Activated CD4-positive, alpha-beta T cell treated with anti-CD3 and anti-CD28 coated beads for 1 hour (primary cell): ENCODE data around the gene ABCA13.

Experiments used
- DNase-seq: peaks from one replicate; pipeline ENCODE4 v3.0.0-alpha.2; 2020

Gene ABCA13

GRCh38 chr7:48665353-48666135, 494.3 kb downstream of the ABCA13 start:
- no peak for DNase-seq

- DNase-seq = no peak
These were observed 496.1 kb downstream of the ABCA13 start for GRCh38 chr7:48667407-48667806.

GRCh38 chr7:48671656-48672055, 500.4 kb downstream of the ABCA13 start:
- no peak for DNase-seq

DNA sequence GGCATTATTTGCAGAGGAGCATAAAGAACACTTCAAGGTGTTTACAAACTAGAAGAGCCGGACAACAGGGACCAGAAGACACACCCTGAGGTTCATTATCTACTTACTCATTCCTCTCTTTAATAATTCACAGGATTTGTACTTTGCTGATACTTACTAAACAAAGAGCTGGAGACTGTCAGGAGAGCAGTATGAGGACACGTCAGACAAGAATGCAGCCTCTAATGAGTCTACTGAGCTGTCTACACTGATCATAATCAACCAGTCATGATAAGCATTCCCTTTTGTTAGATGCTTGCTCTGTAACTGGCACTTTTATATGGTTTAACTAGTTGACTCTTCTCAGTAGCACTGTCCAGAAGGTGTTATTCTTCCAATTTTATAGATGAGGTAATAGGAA, 509.7 kb downstream of the ABCA13 start:
- DNase-seq = no peak

- no peak for DNase-seq
These were observed 520.5 kb downstream of the ABCA13 start for GRCh38 chr7:48691788-48692187.
